ENCODE measurements around the gene KIF5C. TPM values are rescaled to one million over a fixed set of nuclear protein-coding genes. Genes with fewer than 3 reads are reported as not detected.

KIF5C gene
- total RNA-seq, 2 experiments from 2014 or later = 8.1 to 22.2 TPM

GRCh38 chr2:149059822-149060221, 184.8 kb downstream of the KIF5C start:
- Histone ChIP-seq H3K4me3 (ENCODE audit: low read depth, low read length, poor library complexity, severe bottlenecking) (no peak overlapping the region), H3K4me1 (ENCODE audit: insufficient read depth, low read length, poor library complexity, severe bottlenecking) (no peaks in the 10 kb centered on the region), H3K4me2 (ENCODE audit: low read length) (no peak overlapping the region), H3K9me2 (ENCODE audit: insufficient read depth, low read length) (no peaks in the 10 kb centered on the region), H3K9me3 (ENCODE audit: low read length) (no peaks in the 10 kb centered on the region), H3K27ac (ENCODE audit: low read depth, low read length, poor library complexity, severe bottlenecking) (no peak overlapping the region), H2AFZ (ENCODE audit: low read length) (no peak overlapping the region), H3K79me2 (ENCODE audit: insufficient read depth, low read depth, low read length) (no peaks in the 10 kb centered on the region), H4K20me1 (ENCODE audit: insufficient read depth, low read length) (no peaks in the 10 kb centered on the region), H3K36me3 (ENCODE audit: insufficient read depth, low read length) (no peaks in the 10 kb centered on the region)
- TF ChIP-seq CTCF (conservative IDR thresholded peaks at IDR 0.05; ENCODE audit: low read length) = no peak
- no peak for TF ChIP-seq EZH2phosphoT487 (IDR thresholded peaks at IDR 0.05; ENCODE audit: borderline replicate concordance, low read depth, low read length)
- intact Hi-C loops (cut with micrococcal nuclease; ENCODE audit: unreplicated experiment) = no loop called here
- BruUV-seq (replicated peaks) = no TSS peak
- no peak for DNase-seq (ENCODE audit: low spot score)
- ChIA-PET POLR2A (no interaction called here), CTCF (ENCODE audit: unreplicated experiment) (no interaction called here)

- intact Hi-C loops (cut with micrococcal nuclease; ENCODE audit: unreplicated experiment) = no loop called here
- Histone ChIP-seq H3K79me2 (ENCODE audit: insufficient read depth, low read depth, low read length) (no peaks in the 10 kb centered on the region), H3K9me2 (ENCODE audit: insufficient read depth, low read length) (no peaks in the 10 kb centered on the region), H3K9me3 (ENCODE audit: low read length) (no peaks in the 10 kb centered on the region), H3K4me2 (ENCODE audit: low read length) (no peak overlapping the region), H3K4me1 (ENCODE audit: insufficient read depth, low read length, poor library complexity, severe bottlenecking) (no peaks in the 10 kb centered on the region), H3K4me3 (ENCODE audit: low read depth, low read length, poor library complexity, severe bottlenecking) (no peak overlapping the region), H2AFZ (ENCODE audit: low read length) (no peak overlapping the region), H4K20me1 (ENCODE audit: insufficient read depth, low read length) (no peaks in the 10 kb centered on the region), H3K27ac (ENCODE audit: low read depth, low read length, poor library complexity, severe bottlenecking) (no peak overlapping the region), H3K36me3 (ENCODE audit: insufficient read depth, low read length) (no peaks in the 10 kb centered on the region)
- ChIA-PET CTCF (ENCODE audit: unreplicated experiment) (no interaction called here), POLR2A (interaction anchor here (0.5 kb wide), 1 partner anchor 11 kb away, joined by 3 read pairs; no protein-coding TSS in a partner anchor)
- no peak for TF ChIP-seq CTCF (conservative IDR thresholded peaks at IDR 0.05; ENCODE audit: low read length)
- TF ChIP-seq EZH2phosphoT487 (IDR thresholded peaks at IDR 0.05; ENCODE audit: borderline replicate concordance, low read depth, low read length) = no peak
- BruUV-seq (replicated peaks) = no TSS peak
- DNase-seq (ENCODE audit: low spot score) = no peak
Measured at GRCh38 chr2:149061133-149061745, 186.2 kb downstream of the KIF5C start.

- no peak for DNase-seq (ENCODE audit: low spot score)
- no TSS peak for BruUV-seq (replicated peaks)
- no peak overlapping the region for H2AFZ ChIP-seq (ENCODE audit: low read length)
- no peaks in the 10 kb centered on the region for H3K4me1 ChIP-seq (ENCODE audit: insufficient read depth, low read length, poor library complexity, severe bottlenecking)
- ChIA-PET POLR2A (interaction anchor here (0.7 kb wide), 2 partner anchors 102 to 191 kb away, joined by 3 to 8 read pairs; no protein-coding TSS in a partner anchor), CTCF (ENCODE audit: unreplicated experiment) (no interaction called here)
- intact Hi-C loops (cut with micrococcal nuclease; ENCODE audit: unreplicated experiment) = no loop called here
- TF ChIP-seq EZH2phosphoT487 (IDR thresholded peaks at IDR 0.05; ENCODE audit: borderline replicate concordance, low read depth, low read length) (no peak), CTCF (conservative IDR thresholded peaks at IDR 0.05; ENCODE audit: low read length) (no peak)
- H3K9me3 ChIP-seq (ENCODE audit: low read length) = no peaks in the 10 kb centered on the region
- no peaks in the 10 kb centered on the region for H3K9me2 ChIP-seq (ENCODE audit: insufficient read depth, low read length)
- no peak overlapping the region for H3K4me2 ChIP-seq (ENCODE audit: low read length)
- H4K20me1 ChIP-seq (ENCODE audit: insufficient read depth, low read length) = no peaks in the 10 kb centered on the region
- no peaks in the 10 kb centered on the region for H3K36me3 ChIP-seq (ENCODE audit: insufficient read depth, low read length)
- no peaks in the 10 kb centered on the region for H3K79me2 ChIP-seq (ENCODE audit: insufficient read depth, low read depth, low read length)
- H3K27ac ChIP-seq (ENCODE audit: low read depth, low read length, poor library complexity, severe bottlenecking) = no peak overlapping the region
- H3K4me3 ChIP-seq (ENCODE audit: low read depth, low read length, poor library complexity, severe bottlenecking) = no peak overlapping the region
Measured at GRCh38 chr2:149062531-149062930, 187.5 kb downstream of the KIF5C start.

Data from OCI-LY7 (cell line).